Activated T-helper 9 cell treated with anti-CD3 and anti-CD28 coated beads, Interleukin-2, amount 50 U/mL, for 16 hours (primary cell): Measurements from ENCODE around the gene SYMPK.
A peak's percentile ranks its signal among the peaks of the same experiment; 100 is the strongest.
"Not testable (repeated sequence)": the region's sequence is repeated elsewhere in the genome, so short reads cannot be mapped to it uniquely, and the experiment has no call there.

Experiments used
- DNase-seq: peaks from one replicate; pipeline ENCODE4 v3.0.0-alpha.2; 2020; ENCODE audit warnings: low read depth

The SYMPK gene

GRCh38 chr19:45862564-45863334 is at the start of gene SYMPK:
SYMPK (minus strand) TSS chr19:45863147; CDS start chr19:45854495, 8,652 bp downstream.
- DNase-seq = peak; percentile 98

DNA sequence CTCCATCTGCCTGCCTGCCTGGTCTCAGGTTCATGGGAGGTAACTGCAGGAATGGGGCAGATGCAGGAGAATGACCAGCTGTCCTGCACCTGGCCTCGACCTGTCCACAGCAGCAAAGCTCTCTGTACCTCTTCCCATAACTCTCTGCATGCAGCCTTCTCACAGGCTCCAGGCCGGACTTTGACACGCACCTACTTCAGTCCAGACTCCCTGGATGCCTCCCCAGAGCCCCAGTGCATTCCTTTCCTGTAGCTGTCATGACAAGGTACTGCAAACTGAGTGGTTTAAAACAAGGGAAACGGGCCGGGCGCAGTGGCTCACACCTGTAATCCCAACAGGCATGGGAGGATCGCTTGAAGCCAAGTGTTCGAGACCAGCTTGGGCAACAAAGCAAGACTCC is 48.3 kb upstream of the SYMPK start:
- DNase-seq = no peak

DNA sequence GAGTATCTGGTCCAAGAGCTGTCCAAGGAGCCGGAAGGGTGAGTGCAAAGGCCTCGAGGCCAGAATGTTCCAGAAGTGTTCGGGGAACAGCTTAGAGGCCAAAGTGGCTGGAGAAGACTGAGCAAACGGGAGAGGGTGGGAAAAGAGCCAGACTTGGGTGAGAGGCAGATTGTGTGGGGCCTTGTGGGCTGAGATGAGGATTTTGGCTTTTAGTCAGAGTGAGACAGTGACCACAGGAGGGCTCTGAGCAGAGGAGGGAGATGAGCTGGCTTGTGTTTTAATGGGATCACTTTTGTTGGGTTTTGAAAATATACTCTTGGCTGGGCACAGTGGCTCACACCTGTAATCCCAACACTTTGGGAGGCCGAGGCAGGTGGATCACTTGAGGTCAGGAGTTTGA is 46.0 kb upstream of the SYMPK start:
- no peak for DNase-seq

DNA sequence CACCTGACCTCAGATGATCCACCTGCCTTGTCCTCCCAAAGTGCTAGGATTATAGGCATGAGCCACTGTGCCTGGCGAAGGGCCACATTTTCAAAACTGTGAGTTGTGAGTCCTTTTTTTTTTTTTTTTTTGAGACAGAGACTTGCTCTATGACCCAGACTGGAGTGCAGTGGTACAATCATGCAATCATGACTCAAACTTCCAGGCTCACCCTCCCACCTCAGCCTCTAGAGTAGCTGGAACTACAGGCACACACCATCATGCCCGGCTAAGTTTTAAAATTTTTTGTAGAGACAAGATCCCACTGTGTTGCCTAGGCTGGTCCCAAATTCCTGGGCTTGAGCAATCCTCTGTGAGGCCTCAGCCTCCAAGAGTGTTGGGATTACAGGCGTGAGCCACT is 43.3 kb upstream of the SYMPK start:
- DNase-seq = no peak

DNA sequence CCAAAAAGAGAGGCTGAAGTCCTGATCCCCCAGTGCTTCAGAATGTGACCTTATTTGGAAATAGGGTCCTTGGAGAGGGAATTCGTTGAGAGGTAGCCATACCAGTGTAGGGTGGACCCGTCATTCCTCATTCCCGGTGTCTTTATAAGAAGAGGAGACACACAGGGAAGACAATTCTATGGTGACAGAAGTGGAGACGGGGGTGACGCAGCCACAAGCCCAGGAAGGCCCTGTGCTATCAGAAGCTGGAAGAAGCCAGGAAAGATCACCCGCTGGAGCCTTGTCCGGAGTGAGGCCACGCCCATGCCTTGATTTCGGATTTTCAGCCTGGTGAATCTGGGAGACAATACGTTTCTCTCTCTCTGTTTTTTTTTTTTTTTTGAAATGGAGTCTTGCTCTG is 42.1 kb upstream of the SYMPK start:
- no peak for DNase-seq

DNA sequence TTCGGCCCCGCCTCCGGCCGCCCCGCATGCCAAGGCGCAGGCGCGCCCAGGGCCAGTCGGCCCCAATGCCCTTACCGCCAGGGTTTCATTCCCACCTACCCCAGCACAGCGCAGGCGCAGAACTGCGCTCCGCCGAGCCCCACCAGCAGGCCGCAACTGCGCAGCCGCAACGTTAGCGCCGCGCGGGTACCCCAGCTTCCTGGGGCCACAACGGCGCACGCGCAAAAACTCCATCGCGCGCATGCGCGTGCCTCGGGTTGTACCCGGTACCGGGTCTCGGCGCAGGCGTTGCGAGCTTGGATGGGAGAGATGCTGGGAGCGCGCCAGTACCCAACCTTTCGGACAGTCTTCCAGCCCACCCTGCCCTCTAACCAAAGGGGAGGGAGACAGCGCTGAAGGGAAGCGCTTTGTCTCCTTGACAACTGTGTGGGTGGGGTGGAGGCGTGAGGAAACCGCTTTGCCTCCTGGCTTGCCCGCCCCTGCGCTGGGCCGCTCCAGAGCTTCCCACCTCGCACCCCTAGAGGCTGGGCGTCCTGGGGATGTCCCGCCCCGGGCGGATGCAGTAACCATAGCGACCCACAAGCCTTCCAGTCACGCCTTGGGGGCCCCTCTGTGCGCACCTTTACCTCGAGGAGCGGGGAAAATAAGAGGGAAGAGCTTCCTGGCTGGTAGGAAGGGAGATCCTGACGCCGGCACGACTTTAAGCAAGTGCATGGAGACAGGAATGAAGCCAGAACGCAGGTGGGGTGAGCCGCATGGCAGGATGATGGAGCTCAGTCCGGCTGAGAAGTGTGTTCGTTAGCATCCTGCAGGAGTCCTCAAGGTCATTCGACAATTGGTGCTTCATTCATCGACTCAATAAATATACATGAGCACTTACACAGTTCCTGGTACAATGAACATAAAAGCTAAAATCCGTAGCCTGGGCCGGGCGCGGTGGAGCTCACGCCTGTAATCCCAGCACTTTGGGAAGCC is 40.0 kb upstream of the SYMPK start:
- peak; percentile 99 for DNase-seq

GRCh38 chr19:45901912-45902650 is 39.1 kb upstream of the SYMPK start, which contains the start of gene MYPOP:
MYPOP (minus strand) TSS chr19:45902613; CDS start chr19:45901773, 840 bp downstream.
- DNase-seq = no peak

GRCh38 chr19:45901432-45901911 is 38.5 kb upstream of the SYMPK start:
- DNase-seq = no peak

- DNase-seq = no peak
Measured at GRCh38 chr19:45900738-45901431, 37.9 kb upstream of the SYMPK start.

DNA sequence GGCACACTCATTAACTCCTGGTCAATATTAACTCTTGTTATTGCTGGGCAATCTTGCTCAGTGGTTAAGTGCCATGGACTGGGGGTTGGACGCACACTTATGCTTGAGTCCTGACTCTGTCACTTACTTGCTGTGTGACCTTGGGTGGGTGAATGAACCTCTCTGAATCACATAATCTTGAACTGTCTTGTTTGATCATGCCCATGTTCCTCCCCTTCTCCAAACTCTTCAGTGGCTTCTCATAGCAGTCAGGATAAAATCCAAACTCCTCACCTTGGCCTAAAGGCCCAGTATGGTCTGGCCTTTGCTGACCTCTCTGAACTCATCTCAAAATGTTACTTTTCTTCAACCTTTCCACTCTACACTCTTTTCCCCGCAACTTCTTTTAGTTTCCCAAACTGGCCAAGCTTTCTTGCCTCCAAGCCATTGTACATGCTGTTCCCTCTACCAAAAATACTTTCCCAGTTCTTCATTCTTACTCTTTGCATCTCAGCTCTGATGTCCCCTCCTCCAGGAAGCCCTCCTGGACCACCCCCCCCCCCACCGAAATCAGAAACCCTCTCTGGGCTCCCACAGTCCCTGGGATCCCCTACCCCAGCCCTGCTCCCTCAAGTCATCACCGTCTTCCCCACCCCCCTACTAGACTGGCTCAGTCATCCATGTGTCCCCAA is 37.1 kb upstream of the SYMPK start:
- DNase-seq = no peak

DNA sequence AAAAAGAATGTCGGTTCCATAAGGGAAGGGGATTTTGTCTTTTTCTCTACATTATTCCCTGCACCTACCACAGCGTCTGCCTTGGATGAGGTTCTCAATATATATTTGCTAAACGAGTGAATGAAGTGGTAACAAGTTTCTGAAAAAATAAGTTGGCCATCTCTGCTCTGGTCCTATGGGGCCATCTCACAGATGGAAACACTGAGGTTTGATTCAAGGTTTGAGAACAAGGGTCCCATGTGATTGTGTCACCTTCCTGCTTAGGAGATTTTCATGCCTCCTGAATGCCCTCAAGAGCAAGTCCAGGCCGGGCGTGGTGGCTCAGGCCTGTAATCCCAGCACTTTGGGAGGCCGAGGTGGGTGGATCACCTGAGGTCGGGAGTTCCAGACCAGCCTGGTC is 36.3 kb upstream of the SYMPK start:
- no peak for DNase-seq

GRCh38 chr19:45897261-45897812 is 34.4 kb upstream of the SYMPK start:
- DNase-seq = no peak

DNA sequence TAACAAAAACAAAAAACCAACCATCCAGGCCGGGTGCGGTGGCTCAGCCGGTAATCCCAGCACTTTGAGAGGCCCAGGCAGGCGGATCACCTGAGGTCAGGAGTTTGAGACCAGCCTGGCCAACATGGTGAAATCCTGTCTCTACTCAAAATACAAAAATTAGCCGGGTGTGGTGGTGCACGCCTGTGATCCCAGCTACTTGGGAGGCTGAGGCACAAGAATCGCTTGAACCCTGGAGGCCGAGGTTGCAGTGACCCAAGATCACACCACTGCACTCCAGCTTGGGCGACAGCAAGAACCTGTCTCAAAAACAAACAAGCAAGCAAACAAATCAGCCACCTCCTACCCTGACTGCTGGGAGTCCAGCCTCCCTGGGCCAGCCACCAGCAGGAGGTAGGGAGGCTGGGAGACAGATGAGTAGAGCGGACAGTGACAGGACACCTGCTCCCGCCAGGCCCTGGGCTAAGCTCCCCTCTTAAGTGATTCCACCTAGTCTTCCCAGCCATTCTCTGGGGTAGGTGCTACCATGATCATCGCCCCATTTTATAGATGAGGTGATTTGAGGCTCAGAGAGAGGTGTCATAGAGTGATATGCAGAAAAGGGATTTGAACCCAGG is 33.1 kb upstream of the SYMPK start:
- DNase-seq = not testable (repeated sequence)

GRCh38 chr19:45895519-45895972 is 32.6 kb upstream of the SYMPK start:
- no peak for DNase-seq

DNA sequence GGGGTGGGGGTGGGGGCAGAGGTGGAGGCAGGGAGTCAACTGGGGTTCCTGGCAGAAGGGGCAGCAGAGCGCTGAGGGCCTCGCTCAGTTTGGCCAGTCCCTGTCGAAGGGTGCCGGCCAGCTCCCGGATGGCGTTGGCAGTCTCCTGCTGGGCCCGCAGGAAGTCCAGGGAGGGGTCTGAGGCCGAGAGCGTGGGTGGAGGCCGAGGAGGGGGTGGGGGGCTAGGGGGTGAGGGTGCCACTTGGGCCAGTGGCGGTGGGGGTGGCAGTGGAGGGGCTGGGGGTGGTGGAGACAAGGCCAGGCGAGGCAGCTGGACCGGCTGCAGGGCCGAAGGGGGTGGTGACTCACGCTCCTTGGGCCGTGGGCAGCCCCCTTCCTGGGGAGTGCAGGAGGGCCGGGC is 27.9 kb upstream of the SYMPK start:
- no peak for DNase-seq

GRCh38 chr19:45889210-45889885 is 26.4 kb upstream of the SYMPK start:
- no peak for DNase-seq

GRCh38 chr19:45887200-45887710 is 24.3 kb upstream of the SYMPK start:
- no peak for DNase-seq

DNA sequence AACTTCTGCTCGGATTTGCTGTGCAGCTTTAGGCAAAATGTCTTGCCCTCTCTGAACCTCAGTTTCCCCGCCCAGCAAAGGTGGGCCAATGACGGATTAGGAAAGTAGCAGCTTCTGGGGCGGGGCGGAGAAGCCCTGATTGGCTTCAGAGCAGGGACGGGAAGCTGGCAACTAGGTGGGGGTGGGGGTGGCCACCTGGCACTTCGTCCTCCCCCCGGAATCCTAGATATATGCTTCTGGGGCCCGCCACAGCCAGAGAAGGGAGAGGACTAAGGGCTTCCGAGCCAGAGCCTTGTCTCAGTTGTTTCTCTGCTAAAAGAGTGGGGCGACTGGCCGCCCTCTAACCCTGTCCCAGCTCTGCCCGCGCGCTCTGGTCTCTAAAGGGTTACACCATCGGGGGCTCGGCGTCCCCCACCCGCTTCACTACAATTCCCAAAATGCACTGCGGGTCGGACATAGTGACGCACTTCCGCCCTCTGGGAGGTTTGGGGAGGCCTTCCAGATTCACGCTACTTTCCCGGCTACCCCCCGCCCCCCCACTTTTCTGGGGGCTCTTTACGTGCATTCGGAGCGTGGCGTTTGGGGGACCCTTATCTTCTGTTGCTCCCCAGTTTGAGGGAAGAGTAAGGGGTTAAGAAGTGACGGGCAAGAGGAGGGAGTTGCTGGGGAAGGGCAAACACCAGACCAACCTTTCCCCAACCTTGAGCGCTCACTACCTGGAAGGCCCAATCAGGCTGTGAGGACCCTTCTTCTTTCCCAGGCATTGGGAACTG is 23.7 kb upstream of the SYMPK start:
- DNase-seq = peak; percentile 78
